HG03025 (cell line): ENCODE results near the gene PCBD1.

Experiments
- ATAC-seq: cut with Tn5 transposase; IDR thresholded peaks from one replicate; pipeline ENCODE4 v1.9.1; 2021; ENCODE audit warnings: mild to moderate bottlenecking, moderate library complexity; ENCODE audit not compliant: unreplicated experiment, low FRiP score

Gene PCBD1

DNA sequence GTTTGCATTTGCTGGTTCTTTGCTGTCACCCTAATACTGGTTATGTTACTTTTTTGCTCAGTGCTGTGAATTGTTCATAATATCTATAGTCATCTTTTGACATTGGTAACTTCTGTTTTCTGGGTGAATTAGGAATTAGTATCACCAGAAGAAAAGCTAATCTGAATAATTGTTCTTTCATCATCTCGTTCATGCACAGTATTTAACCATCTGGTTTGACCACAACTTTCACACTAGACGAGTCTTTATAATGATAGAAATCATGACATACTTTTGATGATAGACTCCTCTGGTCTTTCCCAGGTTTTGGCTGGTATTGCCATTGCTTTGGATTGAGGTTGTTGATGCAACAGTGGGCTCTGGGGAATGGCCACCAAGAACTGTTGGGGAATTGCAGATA lies 47.5 kb downstream of the PCBD1 start:
- ATAC-seq: no peak

DNA sequence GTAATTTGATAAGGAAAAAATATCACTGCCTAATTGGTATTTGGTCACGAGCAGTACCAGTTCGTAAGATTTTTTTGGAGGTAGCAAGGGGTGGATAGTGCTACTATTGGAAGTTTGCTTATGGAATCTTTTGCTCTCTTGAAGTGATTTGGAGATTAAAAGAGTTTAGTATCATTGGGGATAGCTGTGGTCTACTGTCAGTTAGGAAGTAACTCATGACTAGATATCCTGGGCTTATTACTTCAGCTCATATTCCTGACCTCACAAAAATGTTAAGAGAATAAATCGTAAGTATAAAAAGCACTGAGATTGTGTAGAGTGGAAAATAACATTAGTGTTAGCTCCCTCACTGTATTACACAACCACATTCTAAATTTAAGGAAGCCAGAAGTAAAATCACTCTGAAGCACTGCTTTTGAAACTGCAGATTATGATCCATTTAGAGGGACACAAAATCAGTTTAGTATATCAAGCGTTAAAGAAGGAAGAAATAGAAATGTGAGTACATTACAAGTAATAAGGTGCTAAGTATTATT lies 50.0 kb downstream of the PCBD1 start:
- no peak for ATAC-seq

DNA sequence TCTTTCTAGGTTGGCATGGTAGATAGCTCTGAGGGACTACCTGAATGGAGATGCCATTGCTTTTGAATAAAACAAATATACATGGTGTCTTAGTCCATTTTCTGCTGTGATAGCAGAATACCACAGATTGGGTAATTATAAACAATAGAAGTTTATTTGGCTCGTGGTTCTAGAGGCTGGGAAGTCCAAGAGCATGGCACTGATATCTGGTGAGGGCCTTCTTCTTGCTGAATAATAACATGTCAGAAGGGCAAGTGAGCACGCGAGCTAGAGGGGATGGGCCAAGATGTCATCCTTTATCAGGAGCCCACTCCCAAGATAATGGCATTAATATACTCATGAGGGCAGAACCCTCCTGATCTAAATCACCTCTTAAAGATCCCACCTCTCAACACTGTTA lies 50.7 kb downstream of the PCBD1 start:
- no peak for ATAC-seq

DNA sequence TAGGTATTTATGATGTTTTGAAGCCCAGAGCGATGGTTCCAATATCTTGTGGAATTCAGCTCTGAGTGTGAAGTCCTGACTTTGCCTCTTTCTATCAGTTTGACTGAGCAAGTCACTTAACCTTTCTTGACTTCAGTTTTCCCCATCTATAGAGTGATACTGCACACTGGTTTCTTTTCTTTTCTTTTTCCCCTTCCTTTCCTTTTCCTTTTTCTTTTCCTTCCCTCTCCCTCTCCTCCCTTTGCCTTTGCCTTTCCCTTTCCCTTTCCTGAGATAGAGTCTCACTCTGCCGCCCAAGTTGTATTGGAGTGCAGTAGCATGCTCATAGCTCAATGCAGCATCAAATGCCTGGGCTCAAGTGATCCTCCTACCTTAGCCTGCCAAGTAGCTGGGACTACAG lies 52.0 kb downstream of the PCBD1 start:
- no peak for ATAC-seq

DNA sequence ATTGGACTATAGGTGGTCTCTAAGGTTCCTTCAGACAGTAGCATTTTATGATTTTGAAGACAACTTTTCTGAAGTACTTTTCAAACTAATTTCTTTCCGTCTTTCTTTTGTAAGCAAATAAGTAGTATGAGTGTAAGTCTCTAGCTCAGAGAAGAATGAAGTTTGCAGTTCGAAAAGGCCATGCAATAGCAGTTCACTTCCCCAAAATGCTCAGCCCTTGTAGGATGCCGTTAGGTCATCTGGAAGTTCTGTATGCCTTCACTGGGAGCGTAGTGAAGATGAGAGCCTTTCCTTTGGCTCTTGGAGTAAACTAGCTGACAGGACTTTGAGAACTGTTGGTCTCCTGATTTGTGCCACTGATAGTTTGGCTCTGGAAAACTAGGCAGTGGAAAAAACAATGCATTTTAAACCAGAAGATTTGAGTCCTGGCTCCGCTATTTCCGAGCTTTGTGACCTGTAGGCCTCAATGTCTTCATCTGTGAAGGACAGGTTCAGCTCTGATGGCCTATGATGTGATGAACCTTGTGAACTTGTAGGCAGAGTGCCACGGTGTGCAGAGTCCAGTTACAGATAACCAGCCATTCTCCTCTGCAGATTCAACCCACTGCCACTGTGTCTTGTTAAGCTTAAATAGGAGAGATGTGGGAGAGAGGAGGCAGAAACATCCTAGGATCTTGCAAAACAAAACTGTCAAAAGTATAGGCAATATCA lies 53.8 kb downstream of the PCBD1 start:
- no peak for ATAC-seq

DNA sequence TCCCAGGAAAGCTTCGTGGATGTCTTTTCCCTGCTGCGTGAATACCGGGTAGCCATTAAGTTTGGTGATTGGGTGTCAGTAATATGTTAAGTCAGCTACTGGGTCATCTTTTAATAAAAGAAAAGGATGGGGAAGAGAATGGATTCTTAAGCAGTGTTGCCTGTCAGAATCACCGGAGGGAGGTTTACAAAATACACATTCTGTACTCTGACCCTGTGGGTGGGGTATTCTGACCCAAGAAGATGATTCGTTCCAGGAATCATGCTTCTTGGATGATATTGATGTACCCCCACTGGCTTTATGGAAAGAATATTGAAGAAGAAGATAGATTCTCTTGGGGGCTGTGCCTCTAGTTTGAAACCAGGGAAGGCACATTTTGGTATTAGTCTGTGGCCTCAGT lies 54.3 kb downstream of the PCBD1 start:
- no peak for ATAC-seq

- no peak for ATAC-seq
Measured at GRCh38 chr10:70833601-70834000, 54.8 kb downstream of the PCBD1 start.
